CD4-positive, alpha-beta T cell treated with Interferon alpha-2 for 1 hour (primary cell): ENCODE data around the gene GAS7.
"Not testable (repeated sequence)": the region's sequence is repeated elsewhere in the genome, so short reads cannot be mapped to it uniquely, and the experiment has no call there.

Experiments used
- DNase-seq, 2 donors: peaks; one replicate each; pipeline ENCODE4 v3.0.0-alpha.2; 2020 to 2022

GAS7 gene

DNA sequence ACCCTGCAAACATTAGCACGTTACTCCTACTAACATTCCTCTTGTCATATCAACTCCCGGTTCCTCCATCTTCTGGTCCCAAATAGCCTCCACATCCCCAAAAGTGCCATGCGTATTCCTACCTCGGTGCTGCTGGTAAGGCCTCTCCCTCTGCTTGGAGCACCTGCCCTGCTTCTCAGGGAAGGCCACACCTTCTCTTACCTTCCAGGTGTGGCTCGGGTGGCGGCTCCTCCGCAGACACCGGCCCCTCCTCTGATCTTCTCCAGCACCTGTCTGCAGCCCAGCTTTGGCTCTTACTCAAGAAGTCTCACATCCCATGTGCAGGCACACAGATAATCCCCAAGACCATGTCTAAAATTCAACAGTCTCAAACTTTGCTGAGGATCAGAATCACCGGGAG, 92.3 kb downstream of the GAS7 start:
- DNase-seq, result no peak

DNA sequence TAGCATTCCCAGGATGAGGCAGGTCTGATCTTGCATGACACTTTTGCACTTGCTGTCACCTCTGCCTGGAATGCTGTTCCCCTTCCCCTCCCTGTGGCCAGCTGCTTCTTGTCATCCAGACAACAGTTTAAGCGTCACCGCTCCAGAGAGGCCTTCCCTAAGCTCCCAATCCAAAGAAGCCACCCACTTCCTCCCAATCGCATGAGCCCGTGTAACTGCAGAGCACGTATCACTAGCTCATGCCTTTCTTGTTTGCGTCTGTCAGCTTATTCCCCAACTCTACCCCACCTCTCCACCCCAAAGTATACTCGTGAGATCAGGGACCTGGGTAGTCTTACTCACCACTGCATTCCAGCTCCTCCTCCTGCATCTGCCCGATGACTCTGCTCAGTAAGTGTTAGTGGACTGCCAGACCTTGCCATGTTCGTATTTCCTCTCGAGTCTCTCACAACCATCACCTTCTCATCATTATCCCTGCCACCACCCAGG, 92.8 kb downstream of the GAS7 start:
- DNase-seq, result no peak

- DNase-seq, result no peak
These were observed 94.7 kb downstream of the GAS7 start for GRCh38 chr17:10103712-10104111.

- no peak for DNase-seq
These were observed 95.6 kb downstream of the GAS7 start for GRCh38 chr17:10102817-10103216.

DNA sequence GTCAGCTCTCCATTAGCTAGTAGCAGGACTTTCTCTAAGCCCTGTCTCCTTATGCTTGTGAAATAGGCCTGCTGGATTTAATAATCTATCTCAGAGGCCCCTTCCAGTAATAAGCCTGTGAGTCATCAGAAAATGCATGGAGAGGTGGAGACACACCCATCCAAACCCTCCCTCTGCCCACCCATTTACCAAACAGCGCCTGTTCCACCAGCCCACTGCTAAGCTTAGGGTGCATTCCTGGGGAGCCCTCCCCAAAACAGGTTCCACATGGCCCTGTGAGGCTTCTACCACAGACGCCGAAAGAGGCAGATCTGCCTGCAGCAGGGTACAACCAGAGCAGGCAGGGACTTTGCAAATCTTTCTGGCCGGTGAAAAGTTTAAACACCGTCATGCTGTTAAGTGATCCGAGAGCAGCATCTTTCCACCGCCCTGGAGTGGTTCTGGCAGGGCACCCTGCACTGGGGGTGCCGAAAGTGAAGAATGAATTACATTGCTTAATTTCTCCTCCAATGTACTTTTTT, 99.3 kb downstream of the GAS7 start:
- DNase-seq, result no peak

- DNase-seq, result no peak
These were observed 101.8 kb downstream of the GAS7 start for GRCh38 chr17:10096596-10096995.

DNA sequence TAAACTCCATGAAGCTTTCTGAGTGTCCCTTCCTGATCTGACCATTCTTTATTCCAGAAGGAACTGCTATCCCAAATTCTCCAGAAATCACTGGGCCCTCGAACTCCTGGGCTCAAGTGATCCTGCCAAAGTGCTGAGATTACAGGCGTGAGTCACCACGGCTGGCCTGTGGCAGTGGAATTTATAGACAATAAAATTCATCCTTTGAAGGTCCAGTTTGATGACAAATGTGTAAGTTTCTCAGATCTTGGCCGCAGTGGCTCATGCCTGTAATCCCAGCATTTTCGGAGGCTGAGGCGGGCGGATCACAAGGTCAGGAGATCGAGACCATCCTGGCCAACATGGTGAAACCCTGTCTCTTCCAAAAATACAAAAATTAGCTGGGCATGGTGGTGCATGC, 103.1 kb downstream of the GAS7 start:
- DNase-seq, result not testable (repeated sequence)

DNA sequence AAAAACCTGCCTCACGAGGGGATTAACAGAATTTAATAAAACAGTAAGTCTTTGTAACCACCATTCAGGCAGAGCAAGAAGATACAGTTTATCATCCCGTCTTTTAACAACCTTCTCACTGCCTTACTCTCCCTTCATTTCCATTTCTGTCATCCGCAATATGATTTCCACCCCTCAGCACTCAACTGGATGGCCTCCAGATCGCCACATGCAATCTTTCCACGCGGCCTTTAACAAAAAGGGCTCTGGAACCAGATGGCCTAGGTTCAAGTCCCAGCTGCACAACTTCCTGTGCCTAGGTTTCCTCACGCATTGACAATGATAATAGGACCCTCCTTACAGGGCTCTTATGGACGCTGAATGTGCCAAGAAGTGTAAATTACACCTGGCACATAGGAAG, 103.6 kb downstream of the GAS7 start:
- no peak for DNase-seq

DNA sequence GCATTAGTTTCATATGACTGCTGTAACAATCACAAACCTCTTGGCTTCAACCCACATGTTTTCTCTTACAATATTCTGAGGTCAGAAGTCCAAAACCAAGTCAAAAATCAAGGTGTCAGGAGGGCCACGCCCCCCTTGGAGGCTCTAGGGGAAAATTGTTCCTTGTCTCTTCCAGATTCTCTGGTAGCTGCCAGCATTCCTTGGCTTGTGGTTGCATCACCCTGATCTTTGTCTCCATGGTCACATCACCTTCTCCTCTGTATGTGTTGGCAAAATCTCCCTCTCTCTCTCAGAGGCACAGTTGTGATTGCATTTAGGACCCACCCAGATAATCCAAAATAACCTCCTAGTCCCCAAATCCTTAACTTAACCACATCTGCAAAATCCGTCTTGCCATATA, 105.8 kb downstream of the GAS7 start:
- DNase-seq, result no peak

- DNase-seq, result no peak
These were observed 107.4 kb downstream of the GAS7 start for GRCh38 chr17:10091046-10091445.

- DNase-seq, result no peak
These were observed 109.1 kb downstream of the GAS7 start for GRCh38 chr17:10089196-10089804.

GRCh38 chr17:10088444-10088843, 110.0 kb downstream of the GAS7 start:
- no peak for DNase-seq

- DNase-seq, result no peak
These were observed 111.1 kb downstream of the GAS7 start for GRCh38 chr17:10087355-10087754.

- DNase-seq, result no peak
These were observed 114.5 kb downstream of the GAS7 start for GRCh38 chr17:10083864-10084263.

DNA sequence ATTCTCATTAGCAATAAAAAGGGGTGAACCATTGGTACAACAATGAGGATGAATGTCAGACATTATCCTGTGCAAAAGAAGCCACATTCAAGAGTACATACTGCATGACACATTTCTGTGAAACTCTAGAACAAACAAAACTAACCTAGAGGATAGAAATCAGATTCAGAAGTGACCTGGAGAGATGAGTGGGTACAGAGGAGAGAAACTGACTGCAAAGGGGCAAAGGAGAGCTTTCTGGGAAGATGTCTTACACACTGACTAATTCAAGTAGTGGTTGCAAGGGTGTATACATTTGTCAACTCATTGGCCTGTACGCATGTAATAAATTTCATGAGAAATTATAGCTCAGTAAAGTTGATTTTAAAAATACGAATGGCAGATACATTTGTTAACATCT, 115.6 kb downstream of the GAS7 start:
- no peak for DNase-seq

DNA sequence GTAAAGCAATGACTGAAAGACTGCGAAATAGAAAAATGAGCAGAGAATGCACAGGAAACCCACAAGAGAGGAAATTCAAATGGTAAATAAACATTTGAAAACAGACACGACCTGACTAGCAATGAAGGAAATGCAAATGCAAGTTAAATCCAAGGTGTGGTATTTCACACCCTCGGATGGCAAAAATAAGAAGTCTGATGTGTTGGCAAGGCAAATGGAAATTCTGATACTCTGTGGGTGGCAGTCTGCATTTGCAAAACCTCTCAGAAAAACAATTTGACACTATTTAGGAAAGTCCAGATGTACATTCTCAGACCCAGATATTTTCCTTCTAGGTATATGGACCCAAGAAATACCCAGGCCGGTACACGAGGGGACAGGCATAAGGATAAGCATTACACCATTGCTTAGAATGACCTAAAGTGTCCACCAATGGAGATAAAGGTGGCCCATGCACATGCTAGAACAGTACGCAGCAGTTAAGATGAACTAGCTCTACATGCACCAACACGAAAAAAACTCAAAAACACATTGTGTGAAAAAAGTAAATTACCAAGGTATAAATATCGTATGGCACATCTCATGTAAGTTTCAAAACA, 116.7 kb downstream of the GAS7 start:
- peak in 1 of 2 donors; percentile 31 for DNase-seq

DNA sequence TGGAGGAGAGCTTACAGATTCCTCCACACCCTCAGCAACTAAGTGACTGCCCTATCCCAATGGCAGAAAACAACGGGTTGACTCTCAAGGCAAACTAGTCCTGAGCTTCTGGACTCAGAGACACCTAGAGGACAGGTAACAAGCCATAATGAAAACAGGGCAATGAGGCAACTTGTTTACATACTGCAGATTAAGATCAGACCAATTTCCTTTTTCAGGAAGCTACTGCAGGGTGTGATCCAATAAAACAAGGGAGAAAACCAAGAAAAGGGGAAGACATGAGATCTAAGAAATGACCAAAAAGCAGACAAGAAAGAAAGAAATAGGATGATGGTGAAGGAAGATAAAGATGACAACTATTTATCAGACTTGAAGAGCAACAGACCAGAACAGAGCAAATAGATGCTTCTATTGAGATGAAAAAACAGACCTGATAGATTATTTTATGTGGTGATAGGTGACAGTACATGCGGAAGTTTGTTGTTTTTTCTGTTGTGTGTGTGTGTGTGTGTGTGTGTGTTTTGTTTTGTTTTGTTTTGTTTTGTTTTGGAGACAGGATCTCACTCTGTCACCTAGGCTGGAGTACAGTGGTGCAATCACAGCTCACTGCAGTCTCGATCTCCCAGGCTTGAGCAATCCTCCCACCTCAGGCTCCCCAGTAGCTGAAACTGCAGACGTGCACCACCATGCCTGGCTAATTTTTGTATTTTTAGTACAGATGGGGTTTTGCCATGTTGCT, 120.7 kb downstream of the GAS7 start:
- DNase-seq, result peak in 1 of 2 donors; percentile 18

DNA sequence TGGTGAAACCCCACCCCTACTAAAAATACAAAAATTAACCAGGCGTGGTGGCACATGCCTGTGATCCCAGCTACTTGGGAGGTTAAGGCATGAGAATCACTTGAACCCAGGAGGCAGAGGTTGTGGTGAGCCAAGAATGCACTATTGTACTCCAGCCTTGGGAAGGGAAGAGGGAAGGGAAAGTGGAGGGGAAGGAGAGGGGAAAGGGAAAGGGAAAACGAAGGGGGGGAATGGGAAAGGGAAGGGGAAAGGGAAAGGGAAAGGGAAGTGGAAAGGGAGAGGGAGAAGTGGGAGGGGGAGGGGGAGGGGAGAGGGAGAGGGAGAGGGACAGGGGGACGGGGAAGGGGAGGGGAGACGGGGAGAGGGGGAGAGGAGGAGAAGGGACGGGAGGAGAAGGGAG, 122.5 kb downstream of the GAS7 start:
- no peak for DNase-seq

- no peak for DNase-seq
These were observed 124.5 kb downstream of the GAS7 start for GRCh38 chr17:10073941-10074340.

DNA sequence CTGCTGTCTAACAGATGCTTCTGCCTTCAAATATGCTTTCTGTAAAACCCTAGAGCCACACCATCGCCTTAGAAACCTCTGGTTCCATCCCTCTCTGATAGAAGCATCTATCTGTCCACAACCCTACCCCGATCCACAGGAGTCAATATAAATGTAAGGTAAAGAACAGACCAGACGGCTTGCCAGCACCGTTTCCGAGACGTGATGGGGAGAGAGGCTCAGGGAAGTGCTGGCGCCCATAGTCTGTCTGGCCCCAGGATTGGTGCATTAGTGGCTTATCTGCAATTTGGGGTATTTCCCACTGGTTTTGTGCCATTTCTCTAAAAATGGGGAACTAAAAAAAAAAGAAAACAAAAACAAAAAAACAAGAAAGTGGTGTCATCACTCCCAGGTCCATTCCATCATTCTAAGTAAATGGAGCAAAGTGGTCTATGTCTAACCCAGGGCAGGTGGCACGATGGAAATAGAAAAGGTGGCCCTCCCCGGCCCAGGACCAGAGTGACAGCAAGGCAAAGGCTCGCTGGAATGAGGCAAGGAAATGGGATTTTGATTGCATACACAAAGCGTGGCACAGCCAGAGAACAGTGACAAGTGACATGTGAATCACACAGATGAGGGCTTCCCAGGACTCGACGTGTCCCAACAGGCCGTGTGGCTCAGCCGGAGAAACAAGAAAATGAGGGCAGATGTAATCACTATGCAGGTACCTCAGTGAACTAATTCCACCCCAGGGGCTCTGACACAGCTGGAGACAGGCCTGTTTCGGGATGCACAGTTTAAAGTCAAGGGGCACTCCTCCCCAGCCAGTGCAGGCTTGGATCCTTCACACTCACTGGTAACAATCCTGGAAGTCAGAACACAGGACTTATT, 125.6 kb downstream of the GAS7 start:
- DNase-seq, result no peak

DNA sequence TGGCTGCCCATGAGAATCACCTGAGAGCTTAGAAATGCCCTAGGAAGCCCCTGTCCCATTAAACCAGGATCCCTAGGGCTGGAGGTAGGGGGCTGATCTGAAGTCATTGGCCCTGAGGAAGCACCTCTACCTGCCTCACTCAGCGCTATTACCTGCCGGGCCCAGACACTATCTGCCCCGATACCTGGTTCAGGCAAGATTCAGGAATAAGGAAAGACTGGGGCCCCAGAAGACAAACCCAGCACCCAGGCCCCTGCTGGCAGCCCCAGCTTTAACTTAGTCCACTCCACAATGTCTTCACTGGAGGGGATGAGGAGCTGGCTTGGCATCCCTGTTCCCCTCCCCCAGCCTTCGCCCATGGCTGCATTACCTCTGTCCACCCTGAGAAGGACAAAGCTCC, 126.3 kb downstream of the GAS7 start:
- no peak for DNase-seq

GRCh38 chr17:10071141-10071540, 127.3 kb downstream of the GAS7 start:
- no peak for DNase-seq

GRCh38 chr17:10070690-10071089, 127.7 kb downstream of the GAS7 start:
- DNase-seq, result no peak
